ENCODE data around the gene UAP1. TPM values are rescaled to one million over a fixed set of nuclear protein-coding genes. Genes with fewer than 3 reads are reported as not detected.

Gene UAP1
- total and polyA plus RNA-seq, 3 donors from 2014 or later = 110 to 161 (median 128) TPM

DNA sequence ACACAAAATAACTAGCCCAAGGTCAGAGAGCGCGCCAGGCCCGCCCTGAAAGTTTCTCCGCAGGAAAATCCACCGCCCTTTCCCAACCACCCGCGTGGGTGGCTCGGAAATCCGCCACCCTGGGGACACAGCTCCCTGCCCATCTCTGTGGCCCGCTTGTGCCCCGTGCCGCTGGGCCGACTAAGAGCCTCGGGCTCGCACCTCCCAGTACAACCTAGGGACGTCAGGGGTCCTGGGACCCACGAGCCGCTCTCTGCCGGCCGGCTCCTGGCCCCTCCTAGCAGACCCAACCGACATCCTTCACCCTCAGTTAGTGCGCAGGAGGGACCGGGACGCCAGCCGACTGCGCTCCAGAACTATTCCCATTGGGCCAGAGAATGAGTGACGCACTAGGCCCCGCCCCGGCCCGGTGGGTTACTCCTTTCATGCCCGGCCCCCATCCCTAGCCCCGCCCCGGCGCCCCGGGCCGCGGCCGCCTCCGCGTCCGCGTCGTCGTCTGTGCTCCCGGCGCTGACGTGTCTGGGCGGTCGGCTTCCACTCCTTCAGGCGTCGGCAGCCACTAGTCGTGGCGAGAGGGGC, 396 bp upstream of the UAP1 start:
- Histone ChIP-seq H3K27ac (peak overlapping the region; percentile 91 to 98), H3K36me3 (ENCODE audit: low read depth, missing control alignments) (no peaks in the 10 kb centered on the region), H3K27me3 (no peaks in the 10 kb centered on the region), H3K4me1 (peaks cover 26% of the 10 kb centered on the region), H3K9me3 (no peaks in the 10 kb centered on the region), H3K4me3 (peak overlapping the region; percentile 90 to 97)
- WGBS, 2 donors = 0 to 1% methylated on average over 15 to 51 of the region's 53 CpGs
- intact Hi-C loops (cut with DNase I; ENCODE audit: low total_unique reads) = no loop called here
- DNase-seq = peak; percentile 99
- TF ChIP-seq POLR2A (IDR thresholded peaks at IDR 0.05) = no peak
- TF ChIP-seq, protein P1, sequence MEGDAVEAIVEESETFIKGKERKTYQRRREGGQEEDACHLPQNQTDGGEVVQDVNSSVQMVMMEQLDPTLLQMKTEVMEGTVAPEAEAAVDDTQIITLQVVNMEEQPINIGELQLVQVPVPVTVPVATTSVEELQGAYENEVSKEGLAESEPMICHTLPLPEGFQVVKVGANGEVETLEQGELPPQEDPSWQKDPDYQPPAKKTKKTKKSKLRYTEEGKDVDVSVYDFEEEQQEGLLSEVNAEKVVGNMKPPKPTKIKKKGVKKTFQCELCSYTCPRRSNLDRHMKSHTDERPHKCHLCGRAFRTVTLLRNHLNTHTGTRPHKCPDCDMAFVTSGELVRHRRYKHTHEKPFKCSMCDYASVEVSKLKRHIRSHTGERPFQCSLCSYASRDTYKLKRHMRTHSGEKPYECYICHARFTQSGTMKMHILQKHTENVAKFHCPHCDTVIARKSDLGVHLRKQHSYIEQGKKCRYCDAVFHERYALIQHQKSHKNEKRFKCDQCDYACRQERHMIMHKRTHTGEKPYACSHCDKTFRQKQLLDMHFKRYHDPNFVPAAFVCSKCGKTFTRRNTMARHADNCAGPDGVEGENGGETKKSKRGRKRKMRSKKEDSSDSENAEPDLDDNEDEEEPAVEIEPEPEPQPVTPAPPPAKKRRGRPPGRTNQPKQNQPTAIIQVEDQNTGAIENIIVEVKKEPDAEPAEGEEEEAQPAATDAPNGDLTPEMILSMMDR (IDR thresholded peaks at IDR 0.05) = no peak

DNA sequence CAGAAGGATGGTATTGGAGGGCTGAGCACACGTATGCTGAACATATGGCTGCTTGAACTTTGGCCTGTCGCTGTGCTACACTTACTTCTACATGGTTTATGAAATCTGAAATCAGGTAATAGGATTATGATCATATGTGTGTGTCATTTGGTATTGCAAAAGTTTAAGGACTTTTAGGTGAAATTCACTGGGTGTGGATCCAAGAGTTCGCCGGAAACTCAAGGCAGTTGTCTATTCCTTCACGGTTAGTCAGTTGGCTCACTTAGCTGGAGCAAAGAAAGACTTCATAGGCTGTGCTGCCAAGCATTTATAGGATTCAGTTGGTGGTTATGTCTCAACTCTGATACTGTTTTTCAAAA, 927 bp downstream of the UAP1 start:
- H3K27ac ChIP-seq = peak overlapping the region; percentile 91 to 98
- intact Hi-C loops (cut with DNase I; ENCODE audit: low total_unique reads) = no loop called here
- TF ChIP-seq, protein P1 (IDR thresholded peaks at IDR 0.05) = no peak
- TF ChIP-seq POLR2A (IDR thresholded peaks at IDR 0.05) = no peak
- peak overlapping the region; percentile 90 to 97 for H3K4me3 ChIP-seq
- H3K9me3 ChIP-seq = no peaks in the 10 kb centered on the region
- no peak for DNase-seq
- no peaks in the 10 kb centered on the region for H3K36me3 ChIP-seq (ENCODE audit: low read depth, missing control alignments)
- H3K4me1 ChIP-seq = peaks cover 26% of the 10 kb centered on the region
- 13 to 18% methylated on average over 5 of the region's 5 CpGs for WGBS, 2 donors
- no peaks in the 10 kb centered on the region for H3K27me3 ChIP-seq

DNA sequence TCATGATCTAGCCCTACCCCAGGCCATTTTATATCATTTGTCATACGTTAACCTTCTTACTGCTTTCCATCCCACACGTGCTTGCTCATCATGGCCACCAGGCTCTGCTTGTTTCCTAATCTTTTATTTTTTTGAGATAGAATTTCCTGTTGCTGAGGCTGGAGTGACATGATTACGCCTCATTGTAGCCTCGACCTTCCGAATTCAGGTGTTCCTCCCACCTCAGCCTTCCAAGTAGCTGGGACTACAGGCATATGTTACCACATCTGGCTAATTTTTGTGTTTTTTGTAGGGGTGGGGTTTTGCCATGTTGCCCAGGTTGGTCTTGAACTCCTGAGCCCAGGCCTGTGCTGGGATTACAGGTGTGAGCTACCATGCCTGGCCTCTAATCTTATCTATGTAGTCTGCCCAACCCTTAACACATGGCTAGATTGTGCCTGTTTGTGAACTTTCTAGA, 3.3 kb downstream of the UAP1 start:
- 66 to 73% methylated on average over 5 of the region's 5 CpGs for WGBS, 2 donors
- H3K4me1 ChIP-seq = peaks cover 26% of the 10 kb centered on the region

DNA sequence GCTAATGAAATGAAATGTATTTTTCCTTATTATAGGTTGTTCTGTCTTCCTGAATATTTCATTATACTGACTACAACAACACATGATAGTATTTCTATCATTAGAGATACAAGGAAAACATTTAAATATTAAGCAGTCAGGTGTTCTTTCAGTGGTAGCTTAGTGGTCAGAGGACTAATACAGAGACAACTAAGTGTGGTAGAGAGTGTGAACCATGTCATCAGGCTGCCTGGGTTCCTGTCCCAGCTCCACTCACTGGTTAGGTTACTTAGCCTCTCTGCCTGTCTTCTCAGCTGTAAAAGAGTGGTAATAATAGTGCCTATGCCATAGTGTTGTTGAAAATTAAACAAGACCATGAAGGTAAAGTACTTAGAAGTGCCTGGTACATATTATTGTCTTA, 3.9 kb downstream of the UAP1 start:
- Histone ChIP-seq H3K4me3 (no peak overlapping the region), H3K27me3 (no peaks in the 10 kb centered on the region), H3K9me3 (no peaks in the 10 kb centered on the region), H3K36me3 (ENCODE audit: low read depth, missing control alignments) (no peaks in the 10 kb centered on the region), H3K27ac (no peak overlapping the region), H3K4me1 (peaks cover 22% of the 10 kb centered on the region)
- no peak for DNase-seq
- intact Hi-C loops (cut with DNase I; ENCODE audit: low total_unique reads) = no loop called here
- TF ChIP-seq POLR2A (IDR thresholded peaks at IDR 0.05) = no peak
- TF ChIP-seq, protein P1 (IDR thresholded peaks at IDR 0.05) = no peak

More for the DNA sequence above, 3.3 kb downstream of the UAP1 start:
- intact Hi-C loops (cut with DNase I; ENCODE audit: low total_unique reads) = no loop called here
- Histone ChIP-seq H3K27ac (peak overlapping the region in 1 of 2 donors; percentile 12), H3K9me3 (no peaks in the 10 kb centered on the region), H3K36me3 (ENCODE audit: low read depth, missing control alignments) (no peaks in the 10 kb centered on the region), H3K4me3 (no peak overlapping the region), H3K27me3 (no peaks in the 10 kb centered on the region)
- no peak for DNase-seq
- TF ChIP-seq, protein P1 (IDR thresholded peaks at IDR 0.05) = no peak
- no peak for TF ChIP-seq POLR2A (IDR thresholded peaks at IDR 0.05)

DNA sequence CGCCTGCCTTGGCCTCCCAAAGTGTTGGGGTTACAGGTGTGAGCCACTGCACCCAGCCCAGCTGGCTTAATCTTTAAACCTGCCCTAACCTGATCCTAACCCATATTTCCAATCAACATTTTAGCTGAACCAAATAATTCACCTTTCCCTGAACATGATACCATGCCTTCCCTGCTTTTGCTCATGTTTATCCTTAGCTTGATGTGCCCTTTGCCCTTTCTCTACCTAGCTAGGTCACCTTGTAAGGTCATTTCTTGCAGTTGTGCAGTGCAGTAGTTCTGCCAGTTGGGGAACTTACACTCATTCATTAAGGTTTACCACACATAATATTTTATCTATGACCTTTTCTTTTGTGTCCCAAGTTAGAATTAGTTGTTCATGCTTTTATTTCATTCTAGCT, 5.3 kb downstream of the UAP1 start:
- intact Hi-C loops (cut with DNase I; ENCODE audit: low total_unique reads) = no loop called here
- no peaks in the 10 kb centered on the region for H3K36me3 ChIP-seq (ENCODE audit: low read depth, missing control alignments)
- no peak for DNase-seq
- no peaks in the 10 kb centered on the region for H3K9me3 ChIP-seq
- H3K4me3 ChIP-seq = no peak overlapping the region
- WGBS, 2 donors = 94 to 95% methylated on average over 1 of the region's 1 CpG
- no peaks in the 10 kb centered on the region for H3K27me3 ChIP-seq
- TF ChIP-seq POLR2A (IDR thresholded peaks at IDR 0.05) = no peak
- TF ChIP-seq, protein P1 (IDR thresholded peaks at IDR 0.05) = no peak
- H3K4me1 ChIP-seq = peaks cover 32% of the 10 kb centered on the region
- H3K27ac ChIP-seq = no peak overlapping the region
